Measurements from ENCODE around the gene GPD2. TPM values are rescaled to one million over a fixed set of nuclear protein-coding genes. Genes with fewer than 3 reads are reported as not detected.
"Not testable (repeated sequence)": the region's sequence is repeated elsewhere in the genome, so short reads cannot be mapped to it uniquely, and the experiment has no call there.

GPD2 gene
- total RNA-seq, 1 donor = 17.5 TPM

DNA sequence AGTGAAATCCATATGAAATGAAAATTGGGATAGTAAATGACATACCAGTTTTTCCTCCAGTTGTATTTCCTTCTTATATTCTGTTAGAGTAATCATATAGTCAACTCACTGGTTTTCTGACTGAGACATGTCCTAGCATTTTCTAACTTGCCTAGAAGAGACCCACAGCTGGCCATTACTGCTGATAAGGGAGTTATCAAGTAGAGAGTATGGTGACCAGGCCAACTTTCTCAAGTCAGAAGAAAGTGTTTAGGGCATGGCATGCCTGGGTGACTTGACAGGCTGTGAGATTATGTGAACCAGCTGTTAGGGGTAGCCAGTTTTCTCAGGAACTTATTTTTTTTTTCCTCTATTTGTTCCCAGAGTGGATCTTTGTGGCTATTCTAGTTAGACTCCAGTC lies 81.2 kb downstream of the GPD2 start:
- Histone ChIP-seq H3K9me3 (ENCODE audit: low read depth, low read length) (no peaks in the 10 kb centered on the region), H3K4me1 (ENCODE audit: insufficient read depth, low read length) (no peaks in the 10 kb centered on the region), H3K27me3 (ENCODE audit: insufficient read depth, low read length) (no peaks in the 10 kb centered on the region), H3K4me3 (ENCODE audit: low read length) (no peak overlapping the region)

DNA sequence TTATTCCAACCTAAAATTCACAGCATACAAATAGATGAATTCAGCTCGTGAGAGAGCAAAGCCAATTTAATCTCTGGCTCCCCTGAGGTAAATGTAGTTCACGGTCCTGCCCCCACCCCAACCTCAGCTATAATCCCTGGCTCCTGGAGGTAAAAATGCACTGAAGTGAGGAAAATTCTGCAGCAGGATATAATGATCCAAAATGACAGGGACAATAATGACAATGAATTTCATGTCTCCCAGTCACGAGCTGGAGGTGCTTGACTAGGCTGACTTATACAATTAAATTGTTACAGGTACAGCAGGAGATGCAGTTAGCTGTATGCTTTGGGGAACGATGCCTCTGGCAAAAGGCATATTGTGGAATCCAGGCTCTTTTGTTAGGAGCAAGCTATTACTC lies 82.0 kb downstream of the GPD2 start:
- Histone ChIP-seq H3K4me3 (ENCODE audit: low read length) (no peak overlapping the region), H3K9me3 (ENCODE audit: low read depth, low read length) (no peaks in the 10 kb centered on the region), H3K27me3 (ENCODE audit: insufficient read depth, low read length) (no peaks in the 10 kb centered on the region), H3K4me1 (ENCODE audit: insufficient read depth, low read length) (no peaks in the 10 kb centered on the region)

DNA sequence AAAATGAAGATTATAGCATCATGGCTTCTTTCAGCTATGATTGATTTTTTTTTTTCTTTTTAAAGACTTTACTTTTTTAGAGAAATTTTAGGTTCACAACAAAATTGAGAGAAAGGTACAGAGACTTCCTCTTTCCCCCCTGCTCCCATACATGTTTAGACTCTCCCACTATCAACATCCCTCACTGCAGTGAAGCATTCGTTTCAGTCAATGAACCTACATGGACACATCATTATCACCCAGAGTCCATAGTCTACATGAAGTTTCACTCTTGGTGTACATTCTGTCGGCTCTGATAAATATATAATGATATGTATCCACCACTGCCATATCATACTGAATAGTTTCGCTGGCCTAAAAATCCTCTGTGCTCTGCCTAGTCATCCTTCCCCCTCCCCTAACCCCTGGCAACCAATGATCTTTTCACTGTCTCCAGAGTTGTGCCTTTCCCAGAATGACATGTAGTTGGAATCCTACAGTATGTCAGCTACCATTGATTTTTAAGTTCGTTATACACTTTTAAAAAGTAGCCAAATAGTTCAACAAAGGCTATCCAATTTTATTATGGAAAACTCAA lies 86.8 kb downstream of the GPD2 start:
- H3K4me3 ChIP-seq (ENCODE audit: low read length) = no peak overlapping the region
- no peaks in the 10 kb centered on the region for H3K27me3 ChIP-seq (ENCODE audit: insufficient read depth, low read length)
- no peaks in the 10 kb centered on the region for H3K9me3 ChIP-seq (ENCODE audit: low read depth, low read length)
- no peaks in the 10 kb centered on the region for H3K4me1 ChIP-seq (ENCODE audit: insufficient read depth, low read length)

DNA sequence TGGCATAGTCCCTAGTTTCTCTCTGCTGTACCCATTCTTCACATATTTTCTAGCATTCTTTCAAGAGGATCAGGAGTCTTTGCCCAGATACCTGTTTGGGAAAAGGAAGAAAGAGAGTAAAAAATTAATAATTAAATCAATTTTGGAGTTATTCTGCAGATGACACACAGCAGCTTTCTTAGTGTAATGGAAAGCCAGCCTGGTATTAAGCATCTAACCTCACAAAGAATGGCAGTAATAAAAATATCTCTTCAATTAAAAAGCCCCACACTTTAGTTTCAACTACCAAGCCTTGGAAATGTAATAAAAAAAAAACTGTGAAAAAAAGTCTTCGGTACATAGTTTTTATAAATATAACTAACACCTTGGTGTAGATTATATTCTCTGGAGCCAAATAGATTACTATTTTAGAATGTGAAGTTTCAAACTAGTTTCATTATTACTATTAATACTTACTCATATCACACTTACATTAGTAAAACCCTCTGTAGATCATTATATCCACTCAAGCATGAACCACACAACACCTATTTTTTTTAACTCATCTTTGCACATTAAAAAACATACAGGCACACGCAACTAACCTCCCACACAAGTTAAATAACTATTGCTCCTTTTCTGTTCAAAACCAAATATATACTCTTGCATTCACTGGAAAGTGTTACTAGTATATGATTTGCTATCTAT lies 90.9 kb downstream of the GPD2 start:
- no peaks in the 10 kb centered on the region for H3K9me3 ChIP-seq (ENCODE audit: low read depth, low read length)
- no peak overlapping the region for H3K4me3 ChIP-seq (ENCODE audit: low read length)
- H3K27me3 ChIP-seq (ENCODE audit: insufficient read depth, low read length) = no peaks in the 10 kb centered on the region
- no peaks in the 10 kb centered on the region for H3K4me1 ChIP-seq (ENCODE audit: insufficient read depth, low read length)

DNA sequence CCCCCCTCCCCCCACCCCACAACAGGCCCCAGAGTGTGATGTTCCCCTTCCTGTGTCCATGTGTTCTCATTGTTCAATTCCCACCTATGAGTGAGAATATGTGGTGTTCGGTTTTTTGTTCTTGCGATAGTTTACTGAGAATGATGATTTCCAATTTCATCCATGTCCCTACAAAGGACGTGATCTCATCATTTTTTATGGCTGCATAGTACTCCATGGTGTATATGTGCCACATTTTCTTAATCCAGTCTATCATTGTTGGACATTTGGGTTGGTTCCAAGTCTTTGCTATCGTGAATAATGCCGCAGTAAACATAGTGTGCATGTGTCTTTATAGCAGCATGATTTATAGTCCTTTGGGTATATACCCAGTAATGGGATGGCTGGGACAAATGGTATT lies 92.4 kb downstream of the GPD2 start:
- not testable (repeated sequence) for H3K4me3 ChIP-seq (ENCODE audit: low read length); H3K4me1 ChIP-seq (ENCODE audit: insufficient read depth, low read length); H3K9me3 ChIP-seq (ENCODE audit: low read depth, low read length); H3K27me3 ChIP-seq (ENCODE audit: insufficient read depth, low read length)

DNA sequence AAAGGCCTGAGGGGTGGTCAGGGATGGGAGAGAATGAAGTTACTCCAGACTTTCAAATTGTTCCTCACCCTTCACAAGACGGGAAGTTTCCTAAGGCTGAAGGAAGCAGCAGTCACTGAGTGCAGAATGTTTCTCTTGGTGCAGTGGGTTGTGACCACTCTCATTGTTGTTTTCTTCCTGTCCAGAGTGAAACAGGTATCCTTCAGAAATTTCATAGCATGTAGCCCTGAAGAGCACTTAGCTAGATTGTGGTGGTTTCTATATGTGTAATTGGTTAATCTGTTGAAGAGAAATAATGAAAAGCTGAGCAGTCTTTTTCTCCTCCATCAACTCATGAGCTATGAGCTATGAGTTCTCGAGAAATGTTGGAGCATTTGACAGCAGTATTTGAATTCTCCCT lies 96.8 kb downstream of the GPD2 start:
- Histone ChIP-seq H3K4me1 (ENCODE audit: insufficient read depth, low read length) (no peaks in the 10 kb centered on the region), H3K4me3 (ENCODE audit: low read length) (no peak overlapping the region), H3K9me3 (ENCODE audit: low read depth, low read length) (no peaks in the 10 kb centered on the region), H3K27me3 (ENCODE audit: insufficient read depth, low read length) (no peaks in the 10 kb centered on the region)

DNA sequence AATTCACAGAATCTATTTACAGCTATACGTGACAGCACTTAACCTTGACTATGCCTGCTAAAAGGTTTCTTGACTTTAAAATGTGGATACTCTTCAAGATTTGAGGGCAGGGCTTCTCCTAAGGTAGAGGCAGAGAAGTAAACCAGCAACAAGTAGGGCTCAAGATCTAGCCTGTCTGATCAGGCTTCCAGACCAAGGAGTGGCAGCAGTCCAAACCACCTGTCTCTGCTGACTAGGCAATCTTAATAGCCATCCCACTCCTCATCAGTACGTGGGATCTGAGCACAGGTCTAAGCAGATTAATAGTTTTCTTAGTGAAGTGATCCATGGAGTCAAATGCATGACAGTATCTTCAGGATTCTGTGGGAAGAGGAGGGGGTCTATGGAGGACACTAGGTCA lies 100.4 kb downstream of the GPD2 start:
- no peaks in the 10 kb centered on the region for H3K4me1 ChIP-seq (ENCODE audit: insufficient read depth, low read length)
- no peaks in the 10 kb centered on the region for H3K27me3 ChIP-seq (ENCODE audit: insufficient read depth, low read length)
- H3K9me3 ChIP-seq (ENCODE audit: low read depth, low read length) = no peaks in the 10 kb centered on the region
- H3K4me3 ChIP-seq (ENCODE audit: low read length) = no peak overlapping the region

DNA sequence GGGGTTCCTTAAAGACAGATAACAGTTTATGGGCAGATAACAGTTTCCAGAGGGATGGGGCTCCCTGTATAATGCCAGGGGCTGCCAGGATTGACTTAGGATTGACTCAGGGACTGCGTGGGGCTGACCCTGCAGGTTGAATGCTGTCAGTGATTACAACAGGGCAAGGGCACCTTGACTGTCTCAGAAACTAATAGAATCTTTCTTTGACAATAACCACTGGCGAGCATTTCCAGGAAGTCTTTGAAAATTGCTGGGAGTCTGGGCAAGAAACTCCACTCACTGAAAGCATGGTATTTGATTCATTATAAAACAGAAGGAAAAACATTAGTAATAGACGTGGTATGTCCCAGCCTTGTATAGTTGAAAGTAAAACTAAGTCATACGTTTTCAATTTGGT lies 101.0 kb downstream of the GPD2 start:
- H3K4me1 ChIP-seq (ENCODE audit: insufficient read depth, low read length) = no peaks in the 10 kb centered on the region

DNA sequence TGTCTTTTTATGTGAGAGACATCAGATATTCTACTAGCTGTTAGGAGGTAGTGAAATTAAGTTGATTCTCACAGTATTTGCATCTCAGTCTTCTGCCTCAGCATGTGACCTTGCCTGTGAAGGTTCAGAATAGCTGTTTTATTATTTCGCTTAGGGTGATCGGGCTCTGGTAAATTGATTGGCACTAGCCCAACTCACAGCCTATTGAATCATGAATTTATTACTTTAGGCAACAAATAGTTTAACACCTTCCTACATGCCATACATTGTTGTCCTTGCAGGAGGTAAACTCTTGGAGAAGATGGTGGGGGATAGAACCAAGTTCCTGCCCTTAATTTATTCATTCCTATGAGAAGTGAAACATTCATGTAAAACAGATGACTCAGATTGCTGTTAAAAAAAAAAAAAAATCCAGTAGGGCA lies 101.9 kb downstream of the GPD2 start:
- Histone ChIP-seq H3K27me3 (ENCODE audit: insufficient read depth, low read length) (no peaks in the 10 kb centered on the region), H3K4me1 (ENCODE audit: insufficient read depth, low read length) (no peaks in the 10 kb centered on the region), H3K9me3 (ENCODE audit: low read depth, low read length) (no peaks in the 10 kb centered on the region), H3K4me3 (ENCODE audit: low read length) (no peak overlapping the region)

More for the DNA sequence above, 101.0 kb downstream of the GPD2 start:
- no peaks in the 10 kb centered on the region for H3K27me3 ChIP-seq (ENCODE audit: insufficient read depth, low read length)
- H3K4me3 ChIP-seq (ENCODE audit: low read length) = no peak overlapping the region
- no peaks in the 10 kb centered on the region for H3K9me3 ChIP-seq (ENCODE audit: low read depth, low read length)

DNA sequence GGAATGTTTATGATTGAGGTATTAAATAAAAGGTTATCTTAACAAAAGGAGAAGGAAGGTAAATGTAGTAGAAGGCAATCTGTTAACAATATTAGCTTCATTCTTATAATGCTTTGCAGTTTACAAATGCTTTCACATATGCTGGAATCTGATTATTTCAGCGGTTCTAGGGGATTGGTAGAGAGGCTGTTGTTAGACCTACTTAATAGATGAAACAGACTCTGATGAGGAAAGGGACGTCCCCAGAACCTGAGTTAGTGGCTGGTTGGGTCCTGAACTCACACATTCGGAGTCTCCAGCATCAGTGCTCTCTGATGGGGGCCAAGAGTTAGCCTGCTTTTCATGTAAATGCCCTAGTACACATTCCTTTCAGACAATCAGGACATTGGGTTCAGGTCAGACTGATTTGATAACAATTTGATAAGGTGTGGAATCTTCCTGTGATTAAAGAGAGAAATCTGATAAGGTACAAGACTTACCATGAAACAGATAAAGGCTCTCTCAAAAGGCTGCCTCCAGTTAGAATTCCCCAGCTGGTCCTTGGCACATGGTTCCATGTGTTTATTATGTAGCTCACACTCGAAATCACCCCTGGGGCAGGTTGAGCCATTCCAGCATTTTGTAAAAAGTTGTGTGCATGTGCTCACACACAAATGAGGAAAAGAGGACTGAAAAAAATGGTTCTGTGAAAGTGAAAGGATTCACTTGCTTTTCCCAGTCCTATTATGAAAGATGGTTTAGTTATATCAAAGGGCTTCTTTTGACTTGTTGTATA lies 103.1 kb downstream of the GPD2 start:
- Histone ChIP-seq H3K4me1 (ENCODE audit: insufficient read depth, low read length) (no peaks in the 10 kb centered on the region), H3K9me3 (ENCODE audit: low read depth, low read length) (no peaks in the 10 kb centered on the region), H3K4me3 (ENCODE audit: low read length) (no peak overlapping the region), H3K27me3 (ENCODE audit: insufficient read depth, low read length) (no peaks in the 10 kb centered on the region)

DNA sequence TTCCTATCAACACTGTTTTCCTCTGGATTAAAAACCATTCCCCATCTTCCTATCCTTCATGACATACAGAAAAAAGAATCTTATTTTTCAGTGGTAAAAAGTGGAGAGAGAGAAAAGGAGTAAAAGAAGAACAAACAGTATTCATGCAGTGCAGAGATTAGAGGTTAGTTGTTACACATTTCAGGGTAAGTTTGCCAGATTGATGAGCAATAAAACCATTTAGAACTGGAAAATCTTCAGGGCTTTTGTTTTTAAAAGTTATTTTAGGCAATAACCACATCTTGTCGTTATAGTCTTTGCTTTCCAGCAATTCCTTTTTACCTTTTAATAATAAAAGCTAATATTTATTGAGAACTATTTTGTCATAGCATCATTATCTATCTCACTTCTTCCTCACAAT lies 104.5 kb downstream of the GPD2 start:
- Histone ChIP-seq H3K9me3 (ENCODE audit: low read depth, low read length) (no peaks in the 10 kb centered on the region), H3K27me3 (ENCODE audit: insufficient read depth, low read length) (no peaks in the 10 kb centered on the region), H3K4me3 (ENCODE audit: low read length) (no peak overlapping the region), H3K4me1 (ENCODE audit: insufficient read depth, low read length) (no peaks in the 10 kb centered on the region)

DNA sequence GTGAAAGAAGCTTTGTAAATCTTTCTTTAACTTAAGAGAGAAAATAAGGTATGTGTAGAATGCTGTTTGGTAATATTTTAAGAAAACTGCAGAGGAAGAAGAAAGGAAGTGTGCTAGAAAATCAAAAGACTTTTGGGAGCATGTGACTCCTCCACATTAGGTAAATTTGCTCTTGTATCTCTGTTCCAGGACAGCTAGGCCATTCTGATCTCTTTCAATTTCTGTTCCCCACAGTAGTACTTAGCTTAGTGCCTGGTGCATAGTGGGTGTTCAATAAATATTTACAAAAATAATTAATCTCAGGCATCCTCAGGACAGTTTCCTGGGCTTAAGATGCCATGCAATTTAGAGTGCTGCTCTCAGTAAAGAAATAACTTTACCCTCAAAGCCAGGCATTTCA lies 105.0 kb downstream of the GPD2 start:
- H3K9me3 ChIP-seq (ENCODE audit: low read depth, low read length) = no peaks in the 10 kb centered on the region
- H3K4me3 ChIP-seq (ENCODE audit: low read length) = no peak overlapping the region
- no peaks in the 10 kb centered on the region for H3K27me3 ChIP-seq (ENCODE audit: insufficient read depth, low read length)
- H3K4me1 ChIP-seq (ENCODE audit: insufficient read depth, low read length) = no peaks in the 10 kb centered on the region

DNA sequence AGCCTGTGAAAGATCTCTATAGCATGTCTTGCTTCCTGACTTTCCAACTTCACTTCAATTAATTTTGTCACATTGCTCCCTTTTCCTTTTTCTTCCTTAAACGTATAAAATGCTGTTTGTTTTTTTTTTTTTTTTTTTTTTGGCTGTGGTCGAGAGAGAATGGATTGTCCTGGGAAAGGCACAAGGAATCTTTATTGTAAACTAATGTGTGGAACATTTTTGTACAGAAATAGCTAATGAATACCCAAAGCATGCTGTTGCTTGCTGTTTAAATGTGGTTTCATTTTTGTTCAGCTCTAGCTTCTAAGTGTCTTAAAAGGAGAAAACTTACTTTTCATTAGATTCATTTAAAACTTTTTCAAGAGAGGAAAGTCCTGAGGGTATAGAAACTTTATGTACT lies 105.5 kb downstream of the GPD2 start:
- Histone ChIP-seq H3K27me3 (ENCODE audit: insufficient read depth, low read length) (no peaks in the 10 kb centered on the region), H3K4me1 (ENCODE audit: insufficient read depth, low read length) (no peaks in the 10 kb centered on the region), H3K4me3 (ENCODE audit: low read length) (no peak overlapping the region), H3K9me3 (ENCODE audit: low read depth, low read length) (no peaks in the 10 kb centered on the region)

DNA sequence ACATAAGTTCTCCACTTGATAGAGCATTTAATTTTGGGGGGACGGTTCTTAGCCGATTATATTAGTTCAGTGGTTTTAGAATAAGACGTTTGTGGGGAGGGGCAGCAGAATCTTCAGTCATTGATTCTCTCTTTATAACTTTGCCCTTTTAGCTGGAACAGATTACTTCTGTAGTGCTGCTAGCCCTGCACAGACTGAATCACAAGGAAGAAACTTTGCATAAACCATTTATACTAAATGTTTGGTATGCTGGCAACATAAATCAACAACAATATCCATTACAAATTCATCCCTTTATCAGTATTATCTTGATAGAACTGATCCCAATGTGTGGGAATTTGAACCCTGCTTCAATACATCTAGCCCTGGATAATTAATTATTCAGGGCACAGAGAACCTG lies 112.2 kb downstream of the GPD2 start:
- H3K4me3 ChIP-seq (ENCODE audit: low read length) = no peak overlapping the region
- H3K9me3 ChIP-seq (ENCODE audit: low read depth, low read length) = no peaks in the 10 kb centered on the region
- no peaks in the 10 kb centered on the region for H3K27me3 ChIP-seq (ENCODE audit: insufficient read depth, low read length)
- H3K4me1 ChIP-seq (ENCODE audit: insufficient read depth, low read length) = no peaks in the 10 kb centered on the region

DNA sequence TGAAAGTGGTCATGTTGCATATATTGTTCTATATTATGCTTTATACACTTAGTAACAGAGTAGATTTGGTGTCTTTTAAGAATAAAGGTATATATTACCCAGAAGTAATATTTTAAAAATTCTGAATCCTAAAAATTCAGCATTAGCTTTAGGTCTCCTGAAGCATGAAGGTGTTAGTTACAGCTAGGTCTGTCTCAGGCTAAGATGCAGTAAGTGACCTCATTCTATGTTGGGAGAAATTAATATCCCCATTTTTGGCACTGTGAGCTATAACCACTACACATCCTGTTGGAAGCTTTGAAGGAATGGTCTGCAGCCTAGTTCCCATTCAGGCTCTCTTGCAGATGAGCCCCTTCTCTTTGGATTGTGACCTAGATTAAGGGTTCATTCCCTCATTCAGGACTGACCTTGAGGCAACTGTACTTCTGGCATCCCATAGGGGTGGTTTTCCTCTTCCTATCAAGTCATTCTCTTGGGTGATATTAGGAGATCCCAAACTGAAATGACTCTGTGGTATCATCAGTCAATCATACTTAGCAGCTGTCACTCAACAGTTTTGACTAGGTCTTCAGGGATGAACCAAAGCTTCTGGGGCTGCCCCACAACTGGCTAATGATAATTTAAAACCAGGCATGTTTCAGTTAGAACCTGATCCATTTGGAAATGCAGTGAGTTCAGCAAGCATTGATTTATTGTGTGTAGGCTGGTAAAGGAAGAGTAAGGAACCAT lies 117.7 kb downstream of the GPD2 start:
- no peaks in the 10 kb centered on the region for H3K27me3 ChIP-seq (ENCODE audit: insufficient read depth, low read length)
- H3K9me3 ChIP-seq (ENCODE audit: low read depth, low read length) = no peaks in the 10 kb centered on the region
- H3K4me3 ChIP-seq (ENCODE audit: low read length) = no peak overlapping the region
- no peaks in the 10 kb centered on the region for H3K4me1 ChIP-seq (ENCODE audit: insufficient read depth, low read length)

Data from mononuclear cell (primary cell).